Eye (tissue), 1 donor: ENCODE results near the gene ARHGEF4.
"Not testable (repeated sequence)": the region's sequence is repeated elsewhere in the genome, so short reads cannot be mapped to it uniquely, and the experiment has no call there.

ENCODE experiments used
- DNase-seq: peaks from one replicate; pipeline ENCODE4 v3.0.0-alpha.2; 2015

The ARHGEF4 gene

GRCh38 chr2:131056932-131057287 is 220.2 kb downstream of the ARHGEF4 start:
- no peak for DNase-seq

- no peak for DNase-seq
These were observed 221.6 kb downstream of the ARHGEF4 start for GRCh38 chr2:131058214-131058843.

GRCh38 chr2:131058920-131059319 is 222.2 kb downstream of the ARHGEF4 start:
- no peak for DNase-seq

GRCh38 chr2:131063501-131064283 is 227.0 kb downstream of the ARHGEF4 start:
- peak; percentile 57 for DNase-seq

GRCh38 chr2:131064589-131065512 is 228.1 kb downstream of the ARHGEF4 start:
- DNase-seq, result no peak

- no peak for DNase-seq
These were observed 230.9 kb downstream of the ARHGEF4 start for GRCh38 chr2:131067465-131068125.

- not testable (repeated sequence) for DNase-seq
These were observed 231.5 kb downstream of the ARHGEF4 start for GRCh38 chr2:131068172-131068571.

- DNase-seq, result not testable (repeated sequence)
These were observed 238.9 kb downstream of the ARHGEF4 start for GRCh38 chr2:131075578-131075977.

GRCh38 chr2:131076707-131077106 is 240.0 kb downstream of the ARHGEF4 start:
- no peak for DNase-seq

- DNase-seq, result no peak
These were observed 240.6 kb downstream of the ARHGEF4 start for GRCh38 chr2:131077182-131077846.

GRCh38 chr2:131077966-131078365 is 241.3 kb downstream of the ARHGEF4 start:
- DNase-seq, result no peak

- not testable (repeated sequence) for DNase-seq
These were observed 243.2 kb downstream of the ARHGEF4 start for GRCh38 chr2:131079931-131080330.

GRCh38 chr2:131081190-131081589 is 244.5 kb downstream of the ARHGEF4 start:
- no peak for DNase-seq

GRCh38 chr2:131085646-131086045 is 248.9 kb downstream of the ARHGEF4 start:
- DNase-seq, result no peak

GRCh38 chr2:131092458-131093005 is 255.8 kb downstream of the ARHGEF4 start:
- DNase-seq, result no peak

- DNase-seq, result peak; percentile 97
These were observed 256.4 kb downstream of the ARHGEF4 start, which contains the start of gene FAM168B for GRCh38 chr2:131093006-131093695. Gene FAM168B, minus strand, starts transcription at chr2:131093460. Its CDS starts 10,814 bp downstream, at chr2:131082646.

- no peak for DNase-seq
These were observed 257.2 kb downstream of the ARHGEF4 start for GRCh38 chr2:131093696-131094462.

- DNase-seq, result peak; percentile 6
These were observed 258.0 kb downstream of the ARHGEF4 start for GRCh38 chr2:131094463-131095281.
